H9 (cell line): Measurements from ENCODE around the gene PHACTR4. TPM values are rescaled to one million over a fixed set of nuclear protein-coding genes. Genes with fewer than 3 reads are reported as not detected.
"Not testable (repeated sequence)": the region's sequence is repeated elsewhere in the genome, so short reads cannot be mapped to it uniquely, and the experiment has no call there.

ENCODE experiments used
- DNase-seq: peaks from one replicate; pipeline ENCODE4 v3.0.0-alpha.2; 2017
- H2AFZ ChIP-seq: one replicate; pipeline ENCODE4 v1.6.1; 2013; ENCODE audit warnings: mild to moderate bottlenecking, low read length, control low read depth, moderate library complexity
- H2AK5ac ChIP-seq: 2 replicates; pipeline ENCODE4 v1.6.1; 2013; ENCODE audit warnings: low read length, control low read depth, mixed read lengths; ENCODE audit not compliant: insufficient read length
- H2BK120ac ChIP-seq: one replicate; pipeline ENCODE4 v1.6.1; 2013; ENCODE audit warnings: low read depth, mild to moderate bottlenecking, low read length, control low read depth, inconsistent platforms; ENCODE audit not compliant: poor library complexity, severe bottlenecking
- H2BK12ac ChIP-seq: 2 replicates; pipeline ENCODE4 v1.6.1; 2013; ENCODE audit warnings: low read length, control low read depth, mixed read lengths, low read depth; ENCODE audit not compliant: insufficient read length
- H2BK15ac ChIP-seq: 2 replicates; pipeline ENCODE4 v1.6.1; 2013; ENCODE audit warnings: low read depth, low read length, control low read depth
- H2BK20ac ChIP-seq: one replicate; pipeline ENCODE4 v1.6.1; 2013; ENCODE audit warnings: low read depth, mild to moderate bottlenecking, low read length, control low read depth, inconsistent platforms; ENCODE audit not compliant: poor library complexity, severe bottlenecking
- H2BK5ac ChIP-seq: 2 replicates; pipeline ENCODE4 v1.6.1; 2013; ENCODE audit warnings: low read length, control low read depth, mixed read lengths; ENCODE audit not compliant: insufficient read length
- H3K14ac ChIP-seq: 2 replicates; pipeline ENCODE4 v1.6.1; 2013; ENCODE audit warnings: low read length, control low read depth; ENCODE audit not compliant: insufficient read depth
- H3K18ac ChIP-seq: 2 replicates; pipeline ENCODE4 v1.6.1; 2013; ENCODE audit warnings: low read depth, mild to moderate bottlenecking, mixed read lengths, low read length, control low read depth; ENCODE audit not compliant: insufficient read length
- H3K23ac ChIP-seq: 2 replicates; pipeline ENCODE4 v1.6.1; 2013; ENCODE audit warnings: low read length, control low read depth, mixed read lengths, low read depth; ENCODE audit not compliant: insufficient read length
- H3K23me2 ChIP-seq: 2 replicates; pipeline ENCODE4 v1.6.1; 2013; ENCODE audit warnings: low read depth, mild to moderate bottlenecking, mixed read lengths, low read length, control low read depth; ENCODE audit not compliant: insufficient read length, poor library complexity, severe bottlenecking
- H3K27ac ChIP-seq: 2 replicates; pipeline ENCODE4 v1.5.1; 2013; ENCODE audit warnings: low read length, control low read depth, mixed read lengths, low read depth; ENCODE audit not compliant: insufficient read length
- H3K27me3 ChIP-seq: 2 replicates; pipeline ENCODE4 v1.6.1; 2013; ENCODE audit warnings: low read length, control low read depth, inconsistent platforms; ENCODE audit not compliant: insufficient read depth
- H3K4ac ChIP-seq: 2 replicates; pipeline ENCODE4 v1.6.1; 2013; ENCODE audit warnings: low read depth, mild to moderate bottlenecking, control low read depth, inconsistent platforms, low read length, moderate library complexity
- H3K4me1 ChIP-seq: 2 replicates; pipeline ENCODE4 v1.6.1; 2013; ENCODE audit warnings: low read length, control low read depth, inconsistent platforms; ENCODE audit not compliant: insufficient read depth
- H3K4me2 ChIP-seq: 2 replicates; pipeline ENCODE4 v1.6.1; 2013; ENCODE audit warnings: low read length, control low read depth, mixed read lengths; ENCODE audit not compliant: insufficient read length, insufficient read depth
- H3K56ac ChIP-seq: 2 replicates; pipeline ENCODE4 v1.6.1; 2013; ENCODE audit warnings: low read depth, mild to moderate bottlenecking, mixed read lengths, low read length, control low read depth; ENCODE audit not compliant: insufficient read length
- H3K79me1 ChIP-seq: 2 replicates; pipeline ENCODE4 v1.6.1; 2013; ENCODE audit warnings: low read depth, mild to moderate bottlenecking, moderate library complexity, low read length, control low read depth, inconsistent platforms; ENCODE audit not compliant: insufficient read depth, poor library complexity, severe bottlenecking
- H3K79me2 ChIP-seq: 2 replicates; pipeline ENCODE4 v1.6.1; 2013; ENCODE audit warnings: low read length, control low read depth, inconsistent platforms; ENCODE audit not compliant: insufficient read depth
- H3K9ac ChIP-seq: 2 replicates; pipeline ENCODE4 v1.6.1; 2013; ENCODE audit warnings: low read length, control low read depth, mixed read lengths; ENCODE audit not compliant: insufficient read length; ENCODE audit errors: extremely low read depth
- H3K9me3 ChIP-seq: one replicate; pipeline ENCODE4 v1.6.1; 2013; ENCODE audit warnings: low read depth, low read length, inconsistent platforms; ENCODE audit not compliant: control insufficient read depth
- H3T11ph ChIP-seq: one replicate; pipeline ENCODE4 v1.6.1; 2013; ENCODE audit warnings: mild to moderate bottlenecking, low read length, control low read depth, inconsistent platforms
- H4K20me1 ChIP-seq: one replicate; pipeline ENCODE4 v1.6.1; 2013; ENCODE audit not compliant: control insufficient read depth, insufficient read length, insufficient read depth
- H4K5ac ChIP-seq: 2 replicates; pipeline ENCODE4 v1.6.1; 2013; ENCODE audit warnings: low read depth, mild to moderate bottlenecking, mixed read lengths, low read length, control low read depth; ENCODE audit not compliant: insufficient read length
- H4K8ac ChIP-seq: replicated peaks from 2 replicates; pipeline ENCODE4 v1.6.1; 2013; ENCODE audit warnings: low read length, control low read depth, mixed read lengths, low read depth; ENCODE audit not compliant: insufficient read length
- H4K91ac ChIP-seq: 2 replicates; pipeline ENCODE4 v1.6.1; 2013; ENCODE audit warnings: low read depth, mild to moderate bottlenecking, moderate library complexity, mixed read lengths, low read length, control low read depth; ENCODE audit not compliant: insufficient read length
- H3K27ac Mint-ChIP-seq, 3 experiments: 2 replicates in 2 of 3; 3 replicates in 1 of 3; pipeline ENCODE4 v1.8.0; 2020 to 2021; ENCODE audit warnings: mixed read lengths in 3 of 3, mild to moderate bottlenecking in 1 of 3, moderate library complexity in 1 of 3
- H3K27me3 Mint-ChIP-seq: 2 replicates; pipeline ENCODE4 v1.8.0; 2021; ENCODE audit warnings: low read depth, mild to moderate bottlenecking, moderate library complexity, mixed read lengths
- H3K36me3 Mint-ChIP-seq, 3 experiments: 2 replicates in 2 of 3; 3 replicates in 1 of 3; pipeline ENCODE4 v1.8.0; 2020 to 2021; ENCODE audit warnings: low read depth in 3 of 3, mixed read lengths in 3 of 3; ENCODE audit not compliant: insufficient read depth in 1 of 3
- H3K4me1 Mint-ChIP-seq, 2 experiments: 2 replicates each; pipeline ENCODE4 v1.8.0; 2020; ENCODE audit warnings: mixed read lengths in 2 of 2
- H3K4me3 Mint-ChIP-seq, 2 experiments: 2 replicates in 1 of 2; 3 replicates in 1 of 2; pipeline ENCODE4 v1.8.0; 2020 to 2021; ENCODE audit warnings: mild to moderate bottlenecking in 2 of 2, mixed read lengths in 2 of 2, moderate library complexity in 1 of 2
- H3K9me3 Mint-ChIP-seq, 2 experiments: 2 replicates in 1 of 2; 3 replicates in 1 of 2; pipeline ENCODE4 v1.8.0; 2020; ENCODE audit warnings: mild to moderate bottlenecking in 2 of 2, mixed read lengths in 2 of 2, moderate library complexity in 1 of 2
- WGBS: extraction: QIAGEN DNeasy Blood & Tissue Kit; methylation state at CpG from one replicate; pipeline ENCODE4 v1.1.7; 2013; ENCODE audit warnings: missing lambda C conversion rate, low lambda C conversion rate, mixed read lengths; ENCODE audit not compliant: insufficient read length; ENCODE audit errors: extremely low coverage; 5-methylcytosine and 5-hydroxymethylcytosine counted together
- total RNA-seq: library from RNA; stranded (reverse); gene quantifications from 2 replicates; pipeline ENCODE4 v1.2.1, GENCODE V29; 2021
- TF ChIP-seq, protein P1 (sequence below): fragments of 200-600 bp; sonication (generic); conservative IDR thresholded peaks from 3 replicates; pipeline ENCODE4 v1.8.0; 2021; ENCODE audit warnings: antibody characterized with exemption, mild to moderate bottlenecking

The PHACTR4 gene
- total RNA-seq, 1 experiment from 2014 or later, result 54.0 TPM

DNA sequence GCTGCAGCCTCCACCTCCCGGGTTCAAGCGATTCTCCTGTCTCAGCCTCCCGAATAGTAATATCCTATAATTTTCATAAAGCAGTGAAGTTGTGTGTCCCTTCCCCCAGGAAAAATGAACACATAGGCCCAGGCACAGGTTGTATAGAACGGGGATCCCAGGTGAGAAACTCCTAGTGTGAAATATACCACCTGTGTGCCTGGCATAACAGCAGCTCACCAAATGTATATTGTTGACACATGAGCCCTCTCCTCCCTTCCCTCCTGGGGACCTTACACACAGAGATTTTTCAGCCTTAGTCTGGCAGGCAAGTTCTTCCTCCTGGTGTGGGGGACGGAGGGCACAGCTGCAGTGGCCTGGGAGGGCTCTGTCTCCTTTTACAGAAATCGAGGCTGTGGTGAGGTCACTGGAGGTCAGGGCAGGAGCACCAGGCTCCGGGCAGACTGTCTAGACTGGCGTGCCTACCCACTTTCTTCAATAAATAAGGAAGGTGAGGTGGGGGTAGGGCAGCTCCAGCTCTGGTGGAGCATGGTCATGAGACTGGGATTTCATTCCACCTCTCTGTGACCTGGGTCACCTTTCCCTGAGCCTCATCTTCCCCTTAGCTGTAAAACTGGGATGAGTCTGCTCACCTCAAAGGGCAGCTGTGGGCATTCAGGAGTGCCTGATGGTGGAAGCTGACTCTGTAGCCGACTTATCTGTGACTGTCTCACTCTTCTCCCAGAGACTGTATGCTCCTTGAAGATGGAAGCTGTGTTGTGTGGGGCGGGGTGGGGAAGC is 150.6 kb downstream of the PHACTR4 start:
- Histone ChIP-seq H3T11ph (no peak overlapping the region), H4K20me1 (no peaks in the 10 kb centered on the region), H3K27ac (no peak overlapping the region), H2AFZ (no peak overlapping the region), H3K18ac (no peak overlapping the region), H3K14ac (no peak overlapping the region), H3K79me1 (no peaks in the 10 kb centered on the region), H3K4me1 (peaks cover 14% of the 10 kb centered on the region), H2BK20ac (no peak overlapping the region), H2BK12ac (no peak overlapping the region), H3K4me2 (no peak overlapping the region), H2BK5ac (no peak overlapping the region), H3K79me2 (peaks cover 26% of the 10 kb centered on the region; the same call in 1 of the 2 replicates), H3K56ac (no peak overlapping the region), H3K23ac (no peak overlapping the region), H2BK15ac (no peak overlapping the region), H4K5ac (no peak overlapping the region), H3K4ac (no peak overlapping the region), H3K9me3 (no peaks in the 10 kb centered on the region), H4K91ac (no peak overlapping the region), H3K27me3 (no peaks in the 10 kb centered on the region), H3K9ac (no peak overlapping the region), H3K23me2 (peaks cover 8% of the 10 kb centered on the region), H2BK120ac (no peak overlapping the region), H4K8ac (no peak overlapping the region), H2AK5ac (no peak overlapping the region)
- H3K36me3 Mint-ChIP-seq, result peaks cover 20 to 30% (median 29%) of the 10 kb centered on the region in 3 experiments
- 0 out of 5 replicates have a peak, but pooled peaks cover 0 to 3% of the 10 kb centered on the region in 2 experiments for H3K9me3 Mint-ChIP-seq
- no peaks in the 10 kb centered on the region for H3K27me3 Mint-ChIP-seq
- H3K4me3 Mint-ChIP-seq, result peak overlapping the region; percentile 84 to 91
- H3K27ac Mint-ChIP-seq, result peak overlapping the region in 1 of 3 experiments; percentile 17; a peak in 3 of 7 replicates
- no CpG with 5 or more reads among the region's 10 CpGs for WGBS
- TF ChIP-seq, protein P1, sequence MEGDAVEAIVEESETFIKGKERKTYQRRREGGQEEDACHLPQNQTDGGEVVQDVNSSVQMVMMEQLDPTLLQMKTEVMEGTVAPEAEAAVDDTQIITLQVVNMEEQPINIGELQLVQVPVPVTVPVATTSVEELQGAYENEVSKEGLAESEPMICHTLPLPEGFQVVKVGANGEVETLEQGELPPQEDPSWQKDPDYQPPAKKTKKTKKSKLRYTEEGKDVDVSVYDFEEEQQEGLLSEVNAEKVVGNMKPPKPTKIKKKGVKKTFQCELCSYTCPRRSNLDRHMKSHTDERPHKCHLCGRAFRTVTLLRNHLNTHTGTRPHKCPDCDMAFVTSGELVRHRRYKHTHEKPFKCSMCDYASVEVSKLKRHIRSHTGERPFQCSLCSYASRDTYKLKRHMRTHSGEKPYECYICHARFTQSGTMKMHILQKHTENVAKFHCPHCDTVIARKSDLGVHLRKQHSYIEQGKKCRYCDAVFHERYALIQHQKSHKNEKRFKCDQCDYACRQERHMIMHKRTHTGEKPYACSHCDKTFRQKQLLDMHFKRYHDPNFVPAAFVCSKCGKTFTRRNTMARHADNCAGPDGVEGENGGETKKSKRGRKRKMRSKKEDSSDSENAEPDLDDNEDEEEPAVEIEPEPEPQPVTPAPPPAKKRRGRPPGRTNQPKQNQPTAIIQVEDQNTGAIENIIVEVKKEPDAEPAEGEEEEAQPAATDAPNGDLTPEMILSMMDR, result no peak
- peaks cover 41 to 54% of the 10 kb centered on the region in 2 experiments for H3K4me1 Mint-ChIP-seq
- no peak for DNase-seq

DNA sequence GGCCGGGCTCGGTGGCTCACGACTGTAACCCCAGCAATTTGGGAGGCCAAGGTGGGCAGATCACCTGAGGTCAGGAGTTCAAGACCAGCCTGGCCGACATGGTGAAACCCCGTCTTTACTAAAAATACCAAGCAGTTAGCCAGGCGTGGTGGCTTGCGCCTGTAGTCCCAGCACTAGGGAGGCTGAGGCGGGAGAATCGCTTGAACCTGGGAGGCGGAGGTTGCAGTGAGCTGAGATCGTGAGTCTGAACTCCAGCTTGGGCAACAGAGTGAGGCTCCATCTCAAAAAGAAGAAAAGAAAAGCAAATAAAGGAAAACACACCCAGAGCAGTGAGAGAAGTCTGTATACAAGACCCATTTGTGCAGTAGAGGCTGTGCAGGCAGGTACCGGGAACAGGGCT is 151.3 kb downstream of the PHACTR4 start:
- H2BK15ac ChIP-seq, H4K5ac ChIP-seq, H2AFZ ChIP-seq, H4K91ac ChIP-seq, H3K9me3 Mint-ChIP-seq, H3T11ph ChIP-seq, H3K27me3 Mint-ChIP-seq, H4K8ac ChIP-seq, H3K14ac ChIP-seq, H4K20me1 ChIP-seq, H3K23ac ChIP-seq, DNase-seq, H2BK120ac ChIP-seq, H3K56ac ChIP-seq, H3K79me1 ChIP-seq, H2BK5ac ChIP-seq, H2BK12ac ChIP-seq, H3K4ac ChIP-seq, H3K27ac ChIP-seq, H3K27me3 ChIP-seq, H3K4me2 ChIP-seq, H3K9me3 ChIP-seq, H2AK5ac ChIP-seq, H3K9ac ChIP-seq, H3K23me2 ChIP-seq, H3K18ac ChIP-seq, H2BK20ac ChIP-seq: not testable (repeated sequence)
- Histone ChIP-seq H3K79me2 (peaks cover 26% of the 10 kb centered on the region; the same call in 1 of the 2 replicates), H3K4me1 (peaks cover 14% of the 10 kb centered on the region)
- Mint-ChIP-seq H3K36me3 (peaks cover 20 to 32% (median 30%) of the 10 kb centered on the region in 3 experiments), H3K27ac (peak overlapping the region in 2 of 3 experiments; percentile 17 to 79; a peak in 3 of 7 replicates), H3K4me3 (peak overlapping the region in 1 of 2 experiments; percentile 84; a peak in 2 of 5 replicates), H3K4me1 (peaks cover 41 to 54% of the 10 kb centered on the region in 2 experiments)
- WGBS, result no CpG with 5 or more reads among the region's 12 CpGs
